ENCODE results near the gene SLC12A5.

The SLC12A5 gene

GRCh38 chr20:46056970-46057855, 28.2 kb downstream of the SLC12A5 start:
- no peak for DNase-seq

- no peak for DNase-seq
These were observed 29.0 kb downstream of the SLC12A5 start for GRCh38 chr20:46057856-46058598.

- no peak for DNase-seq
These were observed 29.7 kb downstream of the SLC12A5 start for GRCh38 chr20:46058599-46059281.

GRCh38 chr20:46060301-46060881, 31.4 kb downstream of the SLC12A5 start:
- peak; percentile 88 for DNase-seq

GRCh38 chr20:46060975-46061374, 32.0 kb downstream of the SLC12A5 start:
- DNase-seq: no peak

DNA sequence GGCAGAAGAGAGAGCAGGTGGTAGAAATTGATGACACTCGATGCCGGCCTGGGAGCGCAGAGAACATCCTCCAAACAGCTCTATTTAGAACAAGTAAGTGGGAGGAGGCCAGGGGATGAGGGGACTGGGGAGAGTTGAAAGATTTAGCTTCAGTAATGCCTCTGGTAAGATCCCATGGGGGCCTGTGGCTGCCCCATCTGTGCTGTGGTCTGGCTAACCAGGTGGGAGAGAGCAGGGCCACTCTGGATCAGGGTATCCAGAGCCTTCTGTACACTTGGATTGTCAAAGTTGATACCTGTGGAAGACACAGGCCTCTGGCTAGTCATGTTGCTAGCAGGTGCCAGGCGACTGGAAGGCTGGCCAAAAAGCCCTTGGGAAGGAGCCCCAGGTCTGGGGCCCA, 33.1 kb downstream of the SLC12A5 start:
- no peak for DNase-seq

DNA sequence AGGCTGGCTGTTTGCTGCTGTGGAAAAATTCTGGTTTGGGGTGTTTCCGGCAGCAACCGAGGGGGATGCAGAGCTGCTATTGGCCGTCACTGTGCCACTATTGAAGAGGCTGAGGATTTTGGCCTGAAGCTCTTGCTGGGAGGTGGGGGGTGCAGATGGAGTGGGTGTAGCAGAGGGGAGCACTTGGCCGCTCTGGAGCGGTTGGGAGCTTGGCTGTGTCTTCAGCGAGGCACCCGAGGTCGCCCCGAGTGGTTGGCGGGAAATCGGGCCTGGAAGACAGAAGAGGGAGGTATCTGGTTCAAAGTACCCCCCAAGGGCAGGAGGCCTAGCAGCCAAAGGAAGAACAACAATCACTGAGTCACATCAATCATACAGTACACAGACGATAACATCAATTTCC, 33.6 kb downstream of the SLC12A5 start:
- DNase-seq: no peak

DNA sequence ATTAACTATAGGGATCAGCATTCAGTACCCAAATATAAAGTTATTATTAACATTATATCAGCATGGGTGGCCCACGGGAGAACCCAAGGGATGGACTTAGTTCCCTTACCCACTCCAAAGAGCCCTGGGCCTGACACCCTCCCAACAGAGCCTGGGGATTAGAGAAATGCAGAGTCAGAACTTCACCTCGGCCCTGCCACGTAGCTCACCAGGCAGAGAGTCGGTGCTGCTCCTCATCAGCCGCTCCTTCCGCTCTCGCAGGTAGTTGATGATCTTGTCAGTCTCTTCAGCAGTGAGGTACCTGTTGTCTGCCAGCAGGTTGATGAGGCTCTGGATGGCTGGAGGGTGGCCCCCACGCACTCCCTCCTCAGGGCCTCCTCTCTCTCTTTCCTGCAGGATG, 34.1 kb downstream of the SLC12A5 start:
- no peak for DNase-seq

GRCh38 chr20:46063652-46064054, 34.6 kb downstream of the SLC12A5 start:
- no peak for DNase-seq

DNA sequence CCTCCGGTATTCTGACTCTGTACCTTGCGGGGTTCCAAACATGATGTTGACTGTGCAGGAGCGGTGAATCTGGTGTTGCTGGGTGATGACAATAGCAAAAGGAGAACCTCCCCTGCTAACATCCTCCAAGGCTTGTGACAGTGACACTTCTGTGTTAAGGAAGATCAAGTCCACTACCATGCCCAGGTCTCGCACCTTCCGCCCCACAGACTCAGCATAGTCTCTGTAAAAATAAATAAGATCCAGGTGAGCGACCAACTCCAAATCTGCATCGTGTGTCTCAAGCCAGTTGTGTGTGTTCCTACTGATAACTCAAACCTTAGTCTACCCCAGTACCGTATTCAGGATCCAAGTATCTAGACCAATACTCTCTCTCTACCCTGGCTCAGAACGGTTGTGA, 36.0 kb downstream of the SLC12A5 start:
- DNase-seq: no peak

DNA sequence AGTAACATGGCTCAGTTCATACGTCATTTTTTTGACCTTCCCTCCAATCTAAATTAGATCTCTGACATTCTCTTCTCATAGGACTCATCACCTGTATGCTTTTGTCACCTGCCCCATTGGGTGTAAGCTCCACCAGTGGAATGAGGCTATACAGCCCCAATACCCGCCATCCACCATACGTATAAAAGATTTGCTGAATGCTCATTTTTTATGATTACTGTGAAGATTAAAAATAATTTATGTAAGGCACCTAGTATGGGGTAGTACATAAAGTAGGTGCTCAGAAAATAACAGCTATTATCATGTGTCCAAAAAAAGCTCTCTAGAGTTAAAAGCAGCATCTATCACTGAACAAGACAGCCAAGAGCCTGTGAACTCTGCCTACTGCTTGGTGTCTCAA, 36.7 kb downstream of the SLC12A5 start:
- no peak for DNase-seq

DNA sequence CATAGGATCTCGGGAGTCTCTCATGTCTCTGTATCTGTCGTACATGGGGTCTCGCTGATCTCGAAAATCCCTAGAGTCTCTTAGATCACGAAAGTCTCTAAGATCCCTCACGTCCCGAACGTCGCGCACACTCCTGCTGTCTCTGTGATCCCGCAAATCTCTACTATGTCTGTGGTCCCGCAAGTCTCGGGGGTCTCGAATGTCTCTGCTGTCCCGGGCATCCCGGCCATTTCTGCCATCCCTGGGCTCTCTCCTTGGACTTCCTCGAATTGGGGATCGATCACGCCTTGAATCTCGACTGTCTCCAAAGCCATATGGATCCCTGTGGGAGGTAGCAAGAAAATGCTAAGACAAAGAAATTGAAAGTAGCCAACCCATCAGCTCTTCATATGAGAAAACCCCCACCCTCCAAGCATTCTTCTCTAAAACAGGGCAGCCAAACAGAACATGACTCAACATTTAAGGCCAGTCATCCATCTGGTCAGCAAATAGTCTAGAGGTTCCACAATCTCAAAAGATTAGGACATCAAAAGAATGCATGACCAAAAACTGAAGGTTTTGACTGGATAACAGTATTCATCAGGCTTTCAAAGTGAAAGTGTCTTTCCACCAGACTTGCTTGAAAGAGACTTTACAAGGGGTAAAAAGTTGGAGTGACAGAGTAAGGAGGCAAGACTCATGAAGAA, 41.3 kb downstream of the SLC12A5 start:
- DNase-seq: no peak

DNA sequence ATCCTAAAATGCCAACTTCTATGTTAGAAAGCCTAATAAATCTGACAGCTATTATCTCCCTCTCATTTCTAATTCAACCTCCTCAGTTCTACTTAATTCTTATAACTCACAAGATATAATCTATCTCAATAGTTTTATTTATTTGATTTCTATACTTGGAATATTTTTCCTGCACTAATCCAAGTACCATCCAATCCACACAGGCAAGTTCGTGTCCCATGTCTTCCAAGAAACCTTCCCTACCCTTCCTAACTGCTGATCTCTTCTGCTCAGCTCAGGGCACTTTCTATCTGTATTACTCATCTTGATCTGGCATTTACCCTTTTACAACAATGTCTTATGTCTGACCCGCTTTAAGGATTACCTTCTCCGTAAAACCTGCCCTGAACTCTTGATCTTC, 42.6 kb downstream of the SLC12A5 start:
- no peak for DNase-seq

- DNase-seq: no peak
These were observed 44.0 kb downstream of the SLC12A5 start for GRCh38 chr20:46073024-46073423.

DNA sequence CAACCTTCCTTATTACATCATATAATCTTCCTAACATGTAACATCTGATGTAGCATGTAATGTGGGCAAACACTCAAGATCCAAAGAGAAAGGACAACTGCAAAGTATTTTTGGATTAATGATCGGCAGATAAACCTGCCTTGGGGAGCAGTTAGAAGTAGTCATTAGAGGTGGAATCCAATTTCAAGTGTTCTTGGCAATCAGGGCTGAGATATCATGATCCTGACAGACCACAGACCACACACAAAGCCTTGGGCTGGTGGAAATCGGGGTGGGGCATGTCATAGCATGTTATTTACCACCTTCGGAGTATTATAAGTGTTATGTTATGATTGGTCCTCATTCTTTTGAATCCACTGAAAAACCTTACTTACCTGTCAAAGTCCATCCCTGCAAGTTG, 44.4 kb downstream of the SLC12A5 start:
- DNase-seq: no peak

- no peak for DNase-seq
These were observed 45.0 kb downstream of the SLC12A5 start for GRCh38 chr20:46074006-46074405.

GRCh38 chr20:46076806-46077205, 47.8 kb downstream of the SLC12A5 start:
- no peak for DNase-seq

- DNase-seq: no peak
These were observed 48.8 kb downstream of the SLC12A5 start for GRCh38 chr20:46077642-46078305.

DNA sequence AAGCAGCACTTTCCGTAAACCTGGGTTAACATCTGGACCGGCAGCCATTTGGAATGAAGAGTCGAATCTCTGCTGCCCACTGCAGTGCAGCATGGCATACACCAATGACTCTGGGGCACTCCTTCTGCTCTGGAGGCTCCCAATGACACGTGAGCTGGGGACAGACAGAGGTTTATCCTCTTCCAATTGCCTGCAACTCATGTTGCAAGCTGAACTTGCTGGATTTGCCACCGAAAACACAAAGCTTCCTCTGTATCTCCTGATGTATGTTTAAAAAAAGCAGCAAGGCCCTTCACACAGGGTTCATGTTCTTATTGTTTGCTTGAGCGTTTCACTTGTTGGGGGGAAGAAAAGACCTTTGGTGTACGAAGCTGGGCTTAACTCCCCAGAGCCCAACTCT, 49.9 kb downstream of the SLC12A5 start:
- DNase-seq: no peak

DNA sequence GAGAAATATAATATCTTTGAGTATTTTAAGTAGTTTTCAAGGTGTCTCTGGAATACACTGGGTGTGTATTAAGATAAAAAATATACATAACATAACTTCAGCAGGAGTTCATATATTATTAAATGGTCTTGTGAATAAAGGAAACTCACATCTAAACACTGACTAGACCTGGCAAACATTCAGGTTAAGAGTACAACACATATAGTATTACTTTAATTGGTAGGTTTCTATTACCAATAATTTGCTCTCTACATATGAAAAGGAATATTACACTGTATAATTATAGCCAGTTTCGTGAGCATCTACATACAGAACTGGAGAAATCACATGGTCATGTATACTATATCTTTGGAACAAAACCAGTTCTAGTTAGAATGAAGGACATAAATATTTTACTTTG, 52.1 kb downstream of the SLC12A5 start:
- DNase-seq: no peak

DNA sequence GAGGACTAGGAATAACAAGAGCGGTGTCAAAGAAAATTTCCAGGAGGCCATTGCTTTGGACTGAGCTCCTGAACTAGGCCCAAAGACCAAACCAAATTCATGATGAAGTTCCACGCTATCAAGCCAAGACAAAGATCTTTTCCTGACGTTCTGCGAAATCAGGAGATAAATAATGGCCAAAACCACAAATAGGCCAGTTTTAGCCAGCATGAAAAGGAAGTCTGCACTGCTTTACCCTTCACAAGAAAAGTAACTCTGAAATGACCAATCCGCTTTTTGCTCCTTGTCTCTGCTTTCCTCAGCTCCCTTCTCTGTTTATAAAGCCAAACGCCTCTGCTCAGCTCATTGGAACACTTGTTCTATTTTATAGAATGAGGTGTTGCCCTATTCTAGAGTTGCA, 54.1 kb downstream of the SLC12A5 start:
- no peak for DNase-seq

- no peak for DNase-seq
These were observed 54.6 kb downstream of the SLC12A5 start for GRCh38 chr20:46083531-46084061.
